Colonic mucosa (tissue), 4 donors: ENCODE data around the gene HNRNPU. TPM values are rescaled to one million over a fixed set of nuclear protein-coding genes. Genes with fewer than 3 reads are reported as not detected.

ENCODE experiments used
- DNase-seq: peaks from one replicate; pipeline ENCODE4 v3.0.0-alpha.2; 2020
- H3K27ac ChIP-seq: fragments of 200-600 bp; one replicate; pipeline ENCODE4 v1.8.0; 2021
- H3K27me3 ChIP-seq: fragments of 200-600 bp; one replicate; pipeline ENCODE4 v1.8.0; 2021
- H3K36me3 ChIP-seq: fragments of 200-600 bp; one replicate; pipeline ENCODE4 v1.8.0; 2021
- H3K4me1 ChIP-seq: fragments of 200-600 bp; one replicate; pipeline ENCODE4 v1.8.0; 2021; ENCODE audit warnings: mild to moderate bottlenecking
- H3K4me3 ChIP-seq: fragments of 200-600 bp; one replicate; pipeline ENCODE4 v1.8.0; 2021
- H3K9ac ChIP-seq, 2 donors: one replicate each; pipeline ENCODE4 v1.7.0; 2013; ENCODE audit warnings: control low read depth in 2 of 2, low read depth in 2 of 2, low read length in 2 of 2
- H3K9me3 ChIP-seq: fragments of 200-600 bp; one replicate; pipeline ENCODE4 v1.8.0; 2021
- CTCF ChIP-seq: fragments of 200-600 bp; IDR thresholded peaks from one replicate; pipeline ENCODE4 v1.8.0; 2022; ENCODE audit warnings: antibody characterized with exemption, mild to moderate bottlenecking
- intact Hi-C: fragments of 100-400 bp; cut with DNase I; formaldehyde crosslinking; loops from one replicate; pipeline ENCODE4 v1.14.1; 2022
- total RNA-seq, 2 donors: library from RNA; stranded (reverse); fragmentation: NEBNext Ultra II Directional in 1 of 2; extraction: Animal tissue kit (Norgen Biotek cat#: 25700) in 1 of 2; gene quantifications; one replicate each; pipeline ENCODE4 v1.2.1, GENCODE V29; 2021
- donor health status: healthy.
- donor health status: DM: no; HTN: no; CAD: no.
- donor health status: DM: no; HTN: no; CAD: no.

HNRNPU gene
- total RNA-seq, 2 donors from 2014 or later = 218 to 370 TPM

- no peak for TF ChIP-seq CTCF
- no peak for DNase-seq
- H3K27ac ChIP-seq = no peak overlapping the region
- no peaks in the 10 kb centered on the region for H3K4me1 ChIP-seq
- H3K4me3 ChIP-seq = no peak overlapping the region
- intact Hi-C loops = no loop called here
- H3K36me3 ChIP-seq = no peaks in the 10 kb centered on the region
- no peak overlapping the region for H3K9ac ChIP-seq
- no peaks in the 10 kb centered on the region for H3K9me3 ChIP-seq
- H3K27me3 ChIP-seq = no peaks in the 10 kb centered on the region
Observed at GRCh38 chr1:244807138-244807537, 57.2 kb downstream of the HNRNPU start.

- TF ChIP-seq CTCF = no peak
- no peaks in the 10 kb centered on the region for H3K4me1 ChIP-seq
- H3K9me3 ChIP-seq = no peaks in the 10 kb centered on the region
- no peak overlapping the region for H3K27ac ChIP-seq
- no peaks in the 10 kb centered on the region for H3K27me3 ChIP-seq
- intact Hi-C loops = no loop called here
- no peaks in the 10 kb centered on the region for H3K36me3 ChIP-seq
- no peak overlapping the region for H3K9ac ChIP-seq
- no peak overlapping the region for H3K4me3 ChIP-seq
- DNase-seq = no peak
Observed at GRCh38 chr1:244804841-244805240, 59.5 kb downstream of the HNRNPU start.

- H3K36me3 ChIP-seq = no peaks in the 10 kb centered on the region
- H3K9ac ChIP-seq = no peak overlapping the region
- no peak overlapping the region for H3K4me3 ChIP-seq
- no peaks in the 10 kb centered on the region for H3K4me1 ChIP-seq
- H3K27ac ChIP-seq = no peak overlapping the region
- no peaks in the 10 kb centered on the region for H3K9me3 ChIP-seq
- no peak for TF ChIP-seq CTCF
- intact Hi-C loops = no loop called here
- H3K27me3 ChIP-seq = no peaks in the 10 kb centered on the region
- DNase-seq = no peak
Observed at GRCh38 chr1:244802556-244803239, 61.6 kb downstream of the HNRNPU start.

GRCh38 chr1:244802041-244802440 lies 62.3 kb downstream of the HNRNPU start:
- intact Hi-C loops = no loop called here
- H3K9ac ChIP-seq = no peak overlapping the region
- DNase-seq = no peak
- no peak for TF ChIP-seq CTCF
- H3K27ac ChIP-seq = no peak overlapping the region
- H3K9me3 ChIP-seq = no peaks in the 10 kb centered on the region
- H3K4me3 ChIP-seq = no peak overlapping the region
- no peaks in the 10 kb centered on the region for H3K36me3 ChIP-seq
- H3K4me1 ChIP-seq = no peaks in the 10 kb centered on the region
- no peaks in the 10 kb centered on the region for H3K27me3 ChIP-seq

- Histone ChIP-seq H3K27ac (no peak overlapping the region), H3K9ac (no peak overlapping the region), H3K4me3 (no peak overlapping the region), H3K4me1 (no peaks in the 10 kb centered on the region), H3K27me3 (no peaks in the 10 kb centered on the region), H3K9me3 (no peaks in the 10 kb centered on the region), H3K36me3 (no peaks in the 10 kb centered on the region)
- TF ChIP-seq CTCF = peak; percentile 34
- no peak for DNase-seq
- intact Hi-C loops = loop anchor here (2.0 kb wide), 1 partner anchor 242 kb away; no protein-coding TSS in a partner anchor
Observed at GRCh38 chr1:244801246-244801645, 63.1 kb downstream of the HNRNPU start.
